GM12873 (cell line): ENCODE measurements around the gene PBX1.

Experiments used
- TF ChIP-seq, protein P1 (sequence below): IDR thresholded peaks from 2 replicates; pipeline ENCODE4 v1.5.1; 2012; ENCODE audit warnings: low read depth, mild to moderate bottlenecking, moderate library complexity, low read length, control low read depth; ENCODE audit not compliant: insufficient read depth; ENCODE audit errors: missing control alignments

Gene PBX1

DNA sequence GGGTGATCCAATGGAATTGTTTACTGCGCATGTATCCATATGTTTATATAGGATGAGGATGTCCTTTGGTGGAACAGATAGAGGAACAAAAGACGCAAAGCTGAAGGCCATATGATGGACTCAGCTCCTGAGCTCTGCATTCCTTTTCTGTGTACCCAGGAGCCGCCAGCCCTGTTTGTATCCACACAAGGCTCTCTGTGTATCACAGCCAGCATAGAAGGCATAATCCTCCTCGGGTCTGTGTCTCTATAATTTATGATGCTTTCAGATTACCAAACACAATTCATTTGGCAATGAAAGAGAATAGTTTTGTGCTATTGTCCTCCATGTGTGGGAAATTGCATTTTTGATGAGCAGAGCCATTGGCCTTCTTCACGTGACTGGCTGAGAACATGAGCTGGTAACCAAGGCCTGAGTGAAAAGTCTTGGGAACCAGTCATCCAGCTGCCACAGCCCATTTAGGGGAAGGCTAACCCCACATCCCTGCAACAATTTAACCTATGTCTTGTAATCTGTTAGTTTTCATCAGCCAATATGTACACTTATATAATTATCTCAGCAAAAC is 119.2 kb downstream of the PBX1 start:
- TF ChIP-seq, protein P1, sequence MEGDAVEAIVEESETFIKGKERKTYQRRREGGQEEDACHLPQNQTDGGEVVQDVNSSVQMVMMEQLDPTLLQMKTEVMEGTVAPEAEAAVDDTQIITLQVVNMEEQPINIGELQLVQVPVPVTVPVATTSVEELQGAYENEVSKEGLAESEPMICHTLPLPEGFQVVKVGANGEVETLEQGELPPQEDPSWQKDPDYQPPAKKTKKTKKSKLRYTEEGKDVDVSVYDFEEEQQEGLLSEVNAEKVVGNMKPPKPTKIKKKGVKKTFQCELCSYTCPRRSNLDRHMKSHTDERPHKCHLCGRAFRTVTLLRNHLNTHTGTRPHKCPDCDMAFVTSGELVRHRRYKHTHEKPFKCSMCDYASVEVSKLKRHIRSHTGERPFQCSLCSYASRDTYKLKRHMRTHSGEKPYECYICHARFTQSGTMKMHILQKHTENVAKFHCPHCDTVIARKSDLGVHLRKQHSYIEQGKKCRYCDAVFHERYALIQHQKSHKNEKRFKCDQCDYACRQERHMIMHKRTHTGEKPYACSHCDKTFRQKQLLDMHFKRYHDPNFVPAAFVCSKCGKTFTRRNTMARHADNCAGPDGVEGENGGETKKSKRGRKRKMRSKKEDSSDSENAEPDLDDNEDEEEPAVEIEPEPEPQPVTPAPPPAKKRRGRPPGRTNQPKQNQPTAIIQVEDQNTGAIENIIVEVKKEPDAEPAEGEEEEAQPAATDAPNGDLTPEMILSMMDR, result no peak

DNA sequence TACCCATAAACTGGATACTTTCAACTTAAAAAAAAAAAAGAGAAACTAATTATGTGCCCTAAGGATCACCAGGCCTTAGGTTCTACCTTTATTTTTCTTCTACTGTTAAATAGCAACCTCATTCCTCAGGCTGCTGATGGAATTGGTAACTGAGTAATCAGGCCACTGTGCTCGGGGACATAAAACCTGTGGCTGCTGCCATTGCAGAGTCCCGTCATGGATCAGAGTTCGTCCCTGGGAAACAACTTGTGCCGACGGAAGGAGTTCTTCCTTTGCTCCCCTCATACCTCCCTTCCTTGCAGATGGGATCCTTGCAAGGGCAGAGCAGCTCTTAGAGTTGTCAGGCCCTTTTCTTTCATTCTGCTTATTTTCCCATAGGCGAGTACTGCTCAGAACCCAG is 123.6 kb downstream of the PBX1 start:
- TF ChIP-seq, protein P1, result no peak

DNA sequence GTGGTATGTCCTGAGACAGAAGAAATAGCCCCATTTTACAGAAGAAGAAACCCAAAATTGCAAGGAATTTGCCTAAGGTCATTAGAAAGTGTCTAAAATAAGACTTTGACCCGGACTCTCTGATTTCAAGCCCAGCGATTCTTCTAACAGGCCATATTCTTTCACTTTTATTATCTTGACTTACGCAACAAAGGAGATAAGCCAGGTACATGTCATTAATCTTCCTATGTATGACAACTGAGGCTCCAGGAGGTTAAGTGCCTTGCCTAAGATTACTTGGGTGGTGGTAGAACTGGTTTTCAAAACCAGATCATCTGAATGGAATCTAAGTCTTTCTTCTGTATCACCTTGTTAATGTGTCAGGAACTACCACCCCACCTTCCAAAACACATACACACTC is 124.3 kb downstream of the PBX1 start:
- TF ChIP-seq, protein P1, result no peak

DNA sequence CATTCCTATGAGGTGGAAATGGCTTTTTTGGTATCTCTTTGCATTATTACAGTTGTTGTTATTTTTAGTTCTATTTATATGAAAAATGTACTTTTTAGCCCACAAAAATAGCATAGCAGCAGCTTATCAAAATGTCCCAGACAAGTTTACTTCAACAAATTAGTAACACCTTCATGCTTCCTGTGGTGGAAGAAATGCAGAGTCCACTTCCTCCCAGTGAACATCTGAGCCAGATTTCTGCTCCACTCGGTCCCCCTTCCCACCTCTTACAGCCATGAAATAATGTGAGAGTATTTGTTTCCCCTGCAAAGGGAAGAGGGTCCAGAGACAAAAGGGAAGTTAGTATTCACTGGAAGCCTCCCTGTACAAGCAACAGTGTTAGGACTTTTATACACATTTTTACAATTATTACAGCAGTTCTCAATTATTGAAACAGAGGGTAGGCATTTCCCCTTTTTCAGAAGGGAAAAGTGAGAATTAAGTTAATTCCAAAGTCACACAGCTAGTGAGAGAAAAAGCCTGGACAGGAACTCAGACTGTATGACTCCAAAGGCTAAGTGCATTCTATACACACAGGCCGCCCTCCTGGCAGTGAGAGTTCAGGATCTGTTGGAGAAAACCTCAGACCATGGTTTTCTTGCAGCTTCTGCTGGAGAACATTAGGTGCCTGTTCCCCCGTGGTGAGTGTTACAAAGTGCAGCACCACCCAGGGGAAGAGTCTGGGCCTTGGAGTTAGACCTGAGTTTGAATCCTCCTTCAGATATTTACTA is 126.5 kb downstream of the PBX1 start:
- TF ChIP-seq, protein P1, result no peak

DNA sequence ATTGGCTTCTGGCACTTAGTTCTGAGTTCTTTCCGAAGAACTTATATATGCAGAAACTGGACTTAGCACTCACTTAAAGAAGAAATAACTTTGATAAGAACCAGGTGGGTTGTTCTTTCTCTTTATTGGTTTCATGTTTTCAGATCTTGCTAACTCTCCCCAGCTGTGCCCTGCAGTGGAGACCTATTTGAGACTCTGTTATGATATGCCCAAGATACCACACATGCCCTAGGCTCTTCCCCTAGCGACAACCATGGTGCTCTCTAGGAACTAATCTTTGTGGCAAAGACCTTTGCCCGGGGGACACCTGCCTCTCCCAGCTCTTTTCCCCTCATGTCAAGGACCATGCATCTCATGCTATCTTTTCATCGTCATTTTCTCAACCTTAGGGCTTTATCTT is 128.8 kb downstream of the PBX1 start:
- TF ChIP-seq, protein P1, result no peak

DNA sequence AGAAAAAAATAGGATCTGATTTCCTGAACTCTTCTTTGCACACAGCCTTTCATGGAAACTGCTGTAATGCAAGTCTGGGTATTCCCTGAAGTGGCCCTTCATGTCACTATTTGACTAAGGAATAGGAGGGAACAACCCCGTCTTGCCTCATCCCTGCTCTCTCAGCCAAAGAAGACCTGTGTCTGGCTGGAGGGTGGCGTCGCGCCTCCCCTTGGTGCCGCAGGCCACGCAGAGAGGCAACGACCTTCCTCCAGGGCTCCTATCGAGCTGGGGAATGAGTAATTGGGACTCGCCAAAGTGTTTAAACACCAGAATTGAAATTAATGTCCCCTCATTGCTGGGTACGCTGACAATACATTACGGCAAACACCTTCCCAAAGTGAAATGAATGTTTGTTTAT is 129.8 kb downstream of the PBX1 start:
- TF ChIP-seq, protein P1, result no peak

DNA sequence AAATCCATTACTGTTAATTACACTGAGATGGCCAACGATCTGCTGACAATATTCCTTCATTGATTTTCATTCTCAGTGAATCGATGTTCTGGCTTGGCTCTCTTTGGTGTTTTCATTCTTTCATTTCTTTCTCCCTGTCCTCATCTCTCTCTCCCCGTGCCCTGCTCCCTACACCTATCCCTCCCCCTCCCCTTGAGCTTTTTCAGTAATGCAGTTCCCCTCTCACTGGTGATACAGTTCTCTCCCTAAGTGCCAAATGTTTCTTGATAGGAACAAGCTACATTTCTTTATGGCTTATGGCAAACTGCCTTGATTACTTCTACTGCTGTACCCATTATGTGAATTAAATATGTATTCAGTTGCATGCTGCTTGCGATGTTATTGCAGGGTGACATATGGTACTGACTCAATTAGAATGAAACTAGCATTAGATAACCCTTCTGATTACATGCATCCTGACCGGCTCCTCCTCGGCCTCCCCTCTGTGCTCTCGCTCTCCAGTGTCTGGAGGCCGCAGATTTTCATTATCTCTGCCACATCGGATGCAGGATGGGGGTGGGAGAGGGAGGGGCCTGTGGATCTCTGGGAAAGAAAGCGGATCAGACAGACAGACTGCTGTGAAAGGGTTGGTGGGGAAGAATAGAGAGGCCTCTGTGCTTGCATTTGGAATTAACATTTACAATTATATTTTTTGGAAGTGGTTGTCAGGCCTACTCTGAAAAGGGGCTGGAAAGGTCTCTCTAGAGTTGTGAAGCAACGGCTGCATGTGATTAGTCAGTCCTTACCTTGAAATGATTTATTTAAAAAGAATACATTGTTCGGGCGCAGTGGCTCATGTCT is 130.9 kb downstream of the PBX1 start:
- TF ChIP-seq, protein P1, result no peak
